GM19468 (cell line): ENCODE measurements around the gene AKT1.
"Not testable (repeated sequence)": the region's sequence is repeated elsewhere in the genome, so short reads cannot be mapped to it uniquely, and the experiment has no call there.

Source experiments
- ATAC-seq: cut with Tn5 transposase; IDR thresholded peaks from one replicate; pipeline ENCODE4 v1.9.1; 2021; ENCODE audit warnings: mild to moderate bottlenecking, moderate library complexity, moderate number of reproducible peaks; ENCODE audit not compliant: unreplicated experiment; ENCODE audit errors: extremely low read depth

AKT1 gene

DNA sequence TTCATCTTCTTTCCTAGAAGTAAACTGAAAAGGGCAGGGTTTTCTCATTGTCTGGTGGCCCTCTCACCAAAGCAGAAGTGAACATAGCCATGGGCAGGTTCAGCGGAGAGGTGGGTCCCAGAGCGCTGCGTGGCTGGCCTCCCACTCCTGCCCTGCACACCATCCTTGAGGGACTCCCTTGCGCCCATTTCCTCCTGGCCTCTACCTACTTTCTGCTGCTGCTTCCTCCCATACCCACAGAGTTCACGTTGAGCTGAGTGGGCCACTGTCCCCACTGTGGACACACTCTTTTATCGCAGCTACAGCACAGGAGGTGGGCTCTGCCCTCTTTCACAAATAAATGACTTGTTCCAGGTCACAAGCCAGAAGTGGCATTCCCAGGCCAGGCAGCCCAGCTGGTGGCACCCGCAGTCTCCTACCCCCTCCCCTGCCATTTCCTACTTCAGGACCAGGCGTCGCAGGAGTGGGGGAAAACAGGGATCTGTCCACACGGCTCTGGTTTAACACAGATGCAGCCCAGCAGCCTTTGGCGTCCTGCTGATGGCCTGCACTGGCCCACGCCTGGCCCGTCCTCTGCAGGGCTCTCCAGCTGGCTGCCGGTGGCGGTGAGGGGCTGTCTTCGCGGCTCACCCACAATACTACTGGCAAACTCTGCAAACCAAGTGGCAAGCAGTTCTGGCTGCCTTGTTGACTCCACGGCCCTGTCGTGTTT, 37.7 kb downstream of the AKT1 start:
- ATAC-seq: no peak

DNA sequence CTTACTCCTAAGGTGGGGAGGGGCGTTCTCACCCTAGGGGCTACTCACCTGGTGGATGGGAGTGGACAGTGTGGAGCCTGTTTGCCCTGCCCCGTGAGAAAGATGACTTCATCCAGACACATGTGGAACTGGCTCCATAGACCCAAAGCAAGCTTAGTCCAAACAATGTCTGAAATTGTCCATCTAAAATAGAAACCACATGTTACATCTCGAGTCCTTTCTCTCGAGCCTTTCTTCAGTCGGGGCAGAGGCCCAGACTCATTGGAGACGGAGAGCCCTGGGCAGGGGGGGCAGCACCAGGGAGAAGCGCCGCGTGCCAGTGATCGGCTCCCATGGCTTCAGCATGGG, 38.3 kb downstream of the AKT1 start:
- ATAC-seq: no peak

DNA sequence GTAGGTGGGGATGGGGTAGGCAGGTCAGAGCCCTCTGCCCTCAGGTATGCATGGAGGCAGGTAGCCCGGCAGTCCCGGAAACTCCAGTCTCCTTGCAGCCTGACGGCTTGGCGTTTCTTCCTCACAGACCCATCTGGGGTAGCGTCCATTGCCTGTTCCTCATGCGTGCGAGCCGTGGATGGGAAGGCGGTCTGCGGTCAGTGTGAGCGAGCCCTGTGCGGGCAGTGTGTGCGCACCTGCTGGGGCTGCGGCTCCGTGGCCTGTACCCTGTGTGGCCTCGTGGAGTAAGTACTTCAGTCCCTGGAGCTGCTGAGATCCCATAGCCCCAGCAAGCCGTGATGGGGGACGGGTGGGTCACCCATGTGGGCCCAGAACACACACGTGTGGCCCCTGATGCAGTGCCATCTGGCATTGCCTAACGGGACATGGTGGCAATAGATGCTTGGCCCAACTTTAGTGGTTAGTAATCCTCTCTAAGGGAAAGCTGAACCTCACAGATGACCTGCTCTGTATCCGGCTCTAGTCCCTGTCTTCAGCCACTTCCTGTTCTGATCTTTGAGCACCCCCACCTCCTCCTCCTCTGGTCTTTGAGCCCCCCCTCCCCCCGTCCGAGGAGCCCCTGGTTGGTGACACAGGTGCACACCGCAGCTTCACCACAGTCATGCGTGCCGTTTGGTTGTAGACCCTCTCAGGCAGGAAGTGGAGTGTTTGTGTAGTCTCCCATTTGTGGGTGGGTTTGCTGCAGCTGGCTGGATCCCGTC, 38.9 kb downstream of the AKT1 start:
- ATAC-seq: no peak

DNA sequence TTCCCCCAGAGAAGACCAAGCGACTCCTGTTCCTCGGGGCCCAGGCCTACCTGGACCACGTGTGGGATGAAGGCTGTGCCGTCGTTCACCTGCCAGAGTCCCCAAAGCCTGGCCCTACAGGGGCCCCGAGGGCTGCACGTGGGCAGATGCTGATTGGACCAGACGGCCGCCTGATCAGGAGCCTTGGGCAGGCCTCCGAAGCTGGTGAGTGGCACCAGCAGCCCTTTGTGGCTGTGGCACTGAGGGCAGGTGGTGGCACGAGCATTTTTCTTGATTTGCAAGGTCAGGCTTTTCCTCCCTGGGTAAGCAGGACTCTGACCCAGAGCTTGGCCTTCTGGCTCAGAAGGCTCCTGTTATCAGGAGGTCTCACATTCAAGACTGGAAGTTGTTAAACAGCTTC, 39.9 kb downstream of the AKT1 start:
- ATAC-seq: no peak

DNA sequence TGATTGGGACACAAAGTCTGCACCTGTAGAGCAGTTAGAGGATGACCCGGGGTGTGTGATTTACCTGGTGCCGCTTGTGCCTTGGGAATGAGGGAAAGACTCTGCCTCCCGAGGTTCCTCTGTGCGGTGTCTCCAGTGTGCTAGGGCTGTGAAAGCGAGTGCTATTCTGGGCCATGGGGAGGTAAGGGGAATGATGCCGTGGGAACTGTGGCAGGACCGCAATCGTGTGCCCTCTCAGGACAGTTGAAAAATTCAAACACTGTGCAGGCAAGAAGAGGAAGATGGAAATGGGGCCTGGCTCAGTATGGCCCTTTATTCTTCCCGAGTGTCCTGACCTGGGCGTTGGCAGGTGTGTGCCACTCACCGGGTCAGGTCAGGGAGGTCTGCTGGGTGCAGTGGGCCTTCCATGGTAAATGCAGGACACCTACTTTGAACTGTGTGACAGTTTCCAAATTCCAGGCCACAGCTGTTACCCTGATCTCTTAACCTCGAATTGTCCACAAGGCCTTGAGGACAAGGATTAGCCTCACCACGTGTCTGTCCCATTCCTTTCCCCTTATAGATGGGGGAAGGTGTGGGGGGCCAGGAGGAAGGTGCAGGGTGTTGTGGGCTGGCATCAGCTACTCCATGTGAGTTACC, 41.2 kb downstream of the AKT1 start:
- no peak for ATAC-seq

DNA sequence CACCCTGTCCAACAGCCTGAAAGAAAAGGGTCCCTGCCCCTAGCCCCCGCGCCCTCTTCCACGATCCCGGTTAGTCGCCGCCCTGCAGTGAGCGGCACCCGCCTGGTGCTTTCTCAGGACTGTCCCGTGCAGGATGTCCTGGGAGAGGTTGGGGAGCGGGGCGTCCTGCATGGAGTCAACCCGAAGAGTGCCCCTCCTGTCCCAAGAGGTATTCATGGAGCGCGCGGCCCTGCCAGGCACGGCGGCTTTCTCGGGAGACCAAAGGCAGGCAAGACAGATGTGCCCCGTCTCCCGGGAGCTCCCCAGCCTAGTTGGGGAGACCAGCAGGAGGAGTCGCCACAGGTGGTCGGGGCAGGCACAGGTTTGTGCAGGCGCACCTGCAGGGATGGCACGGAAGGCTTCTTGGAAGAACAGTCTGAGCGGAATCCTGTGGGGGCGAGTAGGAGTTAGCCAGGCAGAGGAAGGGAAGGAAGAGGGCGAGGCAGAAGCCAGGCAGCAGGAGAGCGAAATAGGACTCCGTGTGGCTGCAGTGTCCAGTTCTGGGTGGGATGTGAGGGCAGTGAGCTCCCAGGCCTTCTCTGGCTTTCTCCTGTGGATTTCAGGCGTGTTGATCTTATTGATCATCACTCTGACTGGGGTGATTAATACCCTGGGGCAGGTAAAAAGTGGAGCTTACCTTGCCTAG, 41.9 kb downstream of the AKT1 start:
- no peak for ATAC-seq

DNA sequence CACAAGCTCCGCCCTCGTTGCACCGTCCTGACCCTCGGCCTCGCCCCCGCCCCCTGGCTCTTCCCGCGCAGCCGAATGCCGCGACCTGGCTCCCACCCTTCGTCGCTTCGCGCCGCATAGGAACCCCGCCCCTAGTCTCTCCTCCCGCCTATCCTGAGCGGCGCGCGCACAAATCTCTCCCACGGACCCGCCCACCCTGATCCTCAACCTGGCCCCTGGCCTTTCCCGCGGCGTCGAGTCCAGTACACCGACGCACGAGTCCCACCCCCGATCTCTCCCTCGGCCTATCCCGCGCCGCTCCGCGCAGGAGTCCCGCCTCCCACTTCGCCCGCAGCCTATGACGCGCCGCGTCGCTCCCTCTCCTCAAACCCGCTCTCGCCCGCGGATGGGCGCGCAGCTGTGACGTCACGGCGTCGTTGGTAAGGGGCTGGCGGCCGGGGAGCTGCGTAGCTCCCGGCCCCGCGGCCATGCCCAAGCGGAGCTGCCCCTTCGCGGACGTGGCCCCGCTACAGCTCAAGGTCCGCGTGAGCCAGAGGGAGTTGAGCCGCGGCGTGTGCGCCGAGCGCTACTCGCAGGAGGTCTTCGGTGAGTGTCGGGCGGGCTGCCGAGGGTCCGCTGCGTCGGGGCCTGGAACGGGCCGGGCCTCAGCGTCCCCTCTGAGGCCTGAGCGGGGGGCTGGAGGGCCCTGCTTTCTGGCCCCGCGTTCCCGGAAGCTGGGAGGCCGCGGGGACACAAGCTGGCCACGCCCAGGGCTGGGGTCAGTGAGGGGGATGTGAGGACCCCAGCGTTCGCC, 42.6 kb downstream of the AKT1 start, which contains the start of gene SIVA1:
TSS of gene SIVA1 (plus strand) at position 413 of the 793 bp plus-strand sequence. CDS start at position 468, 55 bp downstream.
- ATAC-seq: peak; percentile 79

DNA sequence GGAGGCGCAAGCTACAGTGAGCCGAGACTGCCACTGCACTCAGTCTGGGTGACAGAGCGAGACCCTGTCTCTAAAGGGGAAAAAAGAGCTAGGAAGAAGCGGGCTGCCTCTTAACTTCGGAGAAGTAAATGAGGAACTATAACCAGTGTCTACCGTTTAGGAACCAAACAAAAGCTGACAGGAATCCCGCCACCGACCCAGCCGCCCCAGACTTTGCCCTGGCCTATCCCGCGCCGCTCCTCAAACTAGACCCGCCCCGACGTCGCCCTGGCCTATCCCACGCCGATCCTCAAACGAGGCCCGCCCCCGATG, 43.2 kb downstream of the AKT1 start:
- peak; percentile 50 for ATAC-seq

DNA sequence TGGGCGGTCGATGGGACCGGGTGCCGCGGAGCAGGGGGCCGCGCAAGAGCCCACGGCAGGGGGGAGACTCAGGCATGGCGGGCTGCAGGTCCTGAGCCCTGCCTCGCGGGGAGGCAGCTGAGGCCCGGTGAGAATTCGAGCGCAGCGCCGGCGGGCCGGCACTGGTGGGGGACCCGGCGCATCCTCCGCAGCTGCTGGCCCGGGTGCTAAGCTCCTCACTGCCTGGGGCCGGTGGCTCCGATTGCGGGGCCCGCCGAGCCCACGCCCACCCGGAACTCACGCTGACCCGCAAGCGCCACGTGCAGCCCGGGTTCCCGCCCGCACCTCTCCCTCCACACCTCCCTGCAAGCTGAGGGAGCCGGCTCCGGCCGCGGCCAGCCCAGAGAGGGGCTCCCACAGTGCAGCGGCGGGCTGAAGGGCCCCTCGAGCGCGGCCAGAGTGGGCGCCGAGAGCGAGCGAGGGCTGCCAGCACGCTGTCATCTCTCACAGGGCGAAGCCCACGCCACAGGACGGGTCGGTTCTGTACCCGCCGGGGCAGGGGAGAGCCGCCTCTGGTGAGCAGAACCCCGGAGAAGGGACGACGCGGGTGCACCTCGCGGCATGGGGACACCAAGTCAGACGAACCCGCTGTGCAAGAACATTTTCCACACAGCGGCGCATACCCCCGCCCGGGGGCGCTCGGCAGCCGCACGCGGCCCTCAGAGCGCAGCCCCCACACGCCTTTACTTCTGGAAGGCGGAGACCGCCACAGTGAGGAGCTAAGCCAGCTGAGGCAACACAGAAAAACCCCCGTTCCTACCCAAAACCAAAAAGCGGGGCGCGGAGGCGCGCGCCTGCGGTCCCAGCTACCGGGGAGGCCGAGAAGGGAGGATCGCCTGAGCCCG, 43.8 kb downstream of the AKT1 start:
- ATAC-seq: no peak

DNA sequence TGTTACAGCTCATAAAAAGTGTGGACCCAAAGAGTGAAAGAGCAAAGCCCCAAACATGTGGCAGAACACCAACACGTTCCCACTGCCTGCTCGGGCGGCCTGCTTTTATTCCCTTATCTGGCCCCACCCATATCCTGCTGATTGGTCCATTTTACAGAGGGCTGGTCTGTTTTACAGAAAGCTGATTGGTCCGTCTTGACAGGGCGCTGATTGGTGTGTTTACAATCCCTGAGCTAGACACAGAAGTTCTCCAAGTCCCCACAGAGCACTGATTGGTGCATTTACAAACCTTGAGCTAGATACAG, 44.8 kb downstream of the AKT1 start:
- not testable (repeated sequence) for ATAC-seq

DNA sequence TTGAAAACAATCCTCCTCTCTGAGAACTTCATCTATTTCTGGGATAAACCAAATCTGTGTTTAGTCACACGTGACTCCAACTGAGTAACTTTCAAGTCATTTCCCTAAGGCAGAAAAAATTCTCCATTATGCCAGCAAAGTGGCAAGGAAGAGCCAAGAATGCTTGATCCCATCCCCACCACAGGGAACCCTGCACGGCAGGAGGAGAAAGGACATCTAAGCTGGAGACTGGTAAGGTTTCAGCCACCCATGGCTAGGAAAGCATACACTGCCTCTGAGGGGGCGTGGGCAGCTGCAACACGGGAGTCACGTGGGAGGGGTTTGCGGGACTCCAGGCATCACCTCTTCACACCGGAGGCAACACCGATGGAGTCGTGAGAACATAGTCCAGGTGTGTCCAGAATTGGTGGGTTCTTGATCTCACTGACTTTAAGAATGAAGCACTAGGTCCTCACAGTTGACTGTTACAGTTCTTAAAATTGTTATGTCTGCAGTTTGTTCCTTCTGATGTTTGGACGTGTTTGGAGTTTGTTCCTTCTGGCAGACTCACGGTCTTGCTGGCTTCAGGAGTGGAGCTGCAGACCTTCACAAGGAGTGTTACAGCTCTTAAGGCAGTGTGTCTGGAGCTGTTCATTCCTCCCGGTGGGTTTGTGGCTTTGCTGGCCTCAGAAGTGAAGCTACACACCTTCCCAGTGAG, 45.3 kb downstream of the AKT1 start:
- no peak for ATAC-seq

DNA sequence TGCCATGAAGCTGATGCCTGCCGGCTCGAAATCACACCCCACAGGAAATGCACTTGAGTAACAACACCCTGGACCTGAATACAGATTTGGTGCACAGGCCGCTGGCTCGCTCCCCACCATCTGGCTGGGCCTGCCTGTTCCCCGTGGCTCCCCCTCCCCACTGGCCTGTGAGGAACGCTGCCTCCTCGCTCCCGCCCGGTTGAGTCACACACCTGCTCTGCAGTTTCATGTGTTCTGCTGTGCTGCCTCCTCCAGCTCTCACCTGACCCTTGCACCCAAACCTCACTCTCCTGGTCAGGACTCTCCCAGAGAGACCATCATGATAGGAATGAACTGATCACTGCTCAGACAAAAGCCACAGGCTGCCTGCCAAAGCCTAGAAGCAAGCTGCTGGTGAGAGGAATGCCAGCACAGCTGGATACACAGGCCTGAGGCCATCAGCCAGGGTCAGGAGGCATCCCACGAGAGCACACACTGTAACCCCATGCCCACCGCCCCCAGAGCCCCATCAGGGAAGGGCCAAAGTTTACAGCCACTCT, 46.4 kb downstream of the AKT1 start:
- no peak for ATAC-seq

DNA sequence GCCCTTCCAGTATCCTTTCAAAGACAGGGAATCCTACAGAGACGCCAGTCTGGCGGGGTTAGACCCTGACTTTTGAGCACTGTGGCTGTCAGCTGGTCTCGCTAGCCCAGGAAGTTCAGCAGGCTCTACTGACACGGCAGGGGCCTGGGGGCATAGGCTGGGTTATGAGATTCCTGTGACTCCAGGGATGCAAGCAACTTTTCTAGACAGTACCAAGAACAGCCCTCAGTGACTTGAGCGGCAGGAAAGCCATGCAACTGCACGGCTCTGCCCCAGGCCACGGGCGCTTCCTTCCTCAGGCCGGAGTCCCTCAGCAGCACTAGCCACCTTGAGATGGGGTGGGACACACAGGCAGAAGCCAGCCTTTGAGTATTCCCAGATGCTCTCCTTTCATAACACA, 47.7 kb downstream of the AKT1 start:
- ATAC-seq: no peak

DNA sequence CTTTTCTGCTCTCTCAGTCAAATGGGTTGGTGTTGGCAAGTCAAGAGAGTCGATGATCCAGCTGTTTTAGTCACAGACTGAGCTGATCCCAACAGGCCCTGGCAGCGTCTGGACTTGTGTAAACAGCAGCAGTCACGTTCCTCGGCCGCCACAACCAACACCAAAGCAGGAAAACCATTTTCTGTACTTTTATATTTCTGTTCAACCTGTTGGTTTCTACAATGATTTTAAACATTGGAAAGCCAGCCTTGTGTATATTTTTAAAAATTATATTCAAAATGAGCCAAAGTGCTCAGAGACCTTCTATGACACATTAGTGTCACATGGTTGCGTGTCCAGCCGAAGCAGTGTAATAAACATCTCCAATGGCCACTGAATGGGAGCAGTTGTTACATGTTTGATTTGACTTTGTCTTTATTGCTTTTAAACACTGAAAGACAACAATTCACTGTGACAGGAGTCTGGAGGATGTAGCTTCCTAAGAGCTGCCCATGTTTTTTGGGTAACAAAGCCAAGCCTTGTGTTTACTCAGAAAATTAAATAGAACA, 48.5 kb downstream of the AKT1 start:
- no peak for ATAC-seq

DNA sequence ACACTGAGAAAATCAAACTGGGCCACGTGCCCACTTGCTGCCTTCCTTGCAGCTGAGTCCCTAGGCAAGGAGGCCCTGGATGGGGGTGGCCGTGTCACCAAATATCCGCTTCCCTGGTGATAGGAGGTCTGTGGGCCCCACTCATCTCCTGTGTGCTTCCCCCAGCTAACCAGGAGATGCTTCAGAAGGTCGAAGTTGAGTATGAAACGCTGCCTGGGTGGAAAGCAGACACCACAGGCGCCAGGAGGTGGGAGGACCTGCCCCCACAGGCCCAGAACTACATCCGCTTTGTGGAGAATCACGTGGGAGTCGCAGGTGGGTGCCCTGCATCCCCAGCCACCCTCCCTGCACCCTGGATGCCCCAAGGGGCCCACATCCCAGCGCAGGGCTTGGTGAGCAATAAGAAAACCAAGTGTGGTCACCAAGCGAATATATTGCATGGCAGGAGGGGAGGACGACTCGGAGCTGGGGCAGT, 49.4 kb downstream of the AKT1 start:
- no peak for ATAC-seq

DNA sequence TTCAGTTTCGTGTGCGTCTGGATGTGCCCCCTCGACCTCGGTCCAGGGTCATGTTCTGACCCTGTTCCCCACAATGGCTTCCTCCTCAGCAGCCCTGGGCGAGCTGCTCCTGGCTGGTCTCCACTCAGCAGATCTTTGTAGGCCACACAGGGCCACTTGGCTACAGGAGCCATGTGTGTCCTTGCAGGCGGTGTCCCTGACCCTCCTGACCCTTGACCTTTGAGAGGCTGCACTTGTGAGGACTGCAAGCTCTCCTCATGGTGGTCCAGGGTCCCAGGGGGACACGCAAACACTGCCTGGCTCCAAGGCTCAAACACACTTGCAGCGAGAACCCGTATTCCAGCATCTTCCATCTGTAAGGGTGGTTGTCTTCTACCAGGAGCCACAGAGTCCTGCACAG, 50.1 kb downstream of the AKT1 start:
- no peak for ATAC-seq

DNA sequence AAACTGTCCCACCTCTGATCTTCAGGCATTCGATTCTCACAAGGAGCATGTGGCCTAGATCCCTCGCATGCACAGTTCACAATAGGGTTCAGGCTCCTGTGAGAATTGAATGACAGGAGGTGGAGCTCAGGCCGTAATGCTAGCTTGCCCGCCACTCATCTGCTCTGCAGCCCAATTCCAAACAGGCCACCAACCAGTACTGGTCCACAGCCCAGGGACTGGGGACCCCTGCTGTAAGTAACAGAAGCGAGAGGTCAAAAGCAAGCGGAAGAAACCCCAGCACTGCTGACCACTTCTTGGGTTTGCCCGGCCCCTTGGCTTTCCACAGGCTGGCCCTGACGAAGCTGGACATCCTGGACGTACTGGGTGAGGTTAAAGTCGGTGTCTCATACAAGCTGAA, 51.1 kb downstream of the AKT1 start:
- ATAC-seq: no peak
